Caco-2 (cell line): ENCODE measurements around the gene POU4F2. TPM values are rescaled to one million over a fixed set of nuclear protein-coding genes. Genes with fewer than 3 reads are reported as not detected.

ENCODE experiments used
- BruUV-seq: library from RNA; stranded (reverse); fragments of 400-500 nt; replicated peaks from 2 replicates; lab custom pipeline; 2021; lab: Mats Ljungman, UMichigan
- CTCF ChIA-PET: fragments of 300-600 bp; sonication (Branson Sonifier 250); formaldehyde crosslinking; loops from one replicate; lab custom pipeline; 2022; ENCODE audit warnings: antibody characterized with exemption; lab: Charles Lee
- POLR2A ChIA-PET: fragments of 300-600 bp; sonication (Branson Sonifier 250); formaldehyde crosslinking; loops from one replicate; lab custom pipeline; 2022; ENCODE audit warnings: antibody characterized with exemption; lab: Charles Lee
- DNase-seq, 2 experiments: peaks; one replicate each; pipeline versions ENCODE4 v3.0.0 to v3.0.0-alpha.2; 2020 to 2022
- H3K27me3 ChIP-seq: replicated peaks from 2 replicates; pipeline ENCODE4 v1.6.0; 2011; ENCODE audit warnings: low read length; ENCODE audit not compliant: control insufficient read depth, insufficient read depth
- H3K36me3 ChIP-seq: 2 replicates; pipeline ENCODE4 v1.5.1; 2011; ENCODE audit warnings: low read length; ENCODE audit not compliant: control insufficient read depth, insufficient read depth
- H3K4me1 ChIP-seq: fragments of 250-450 bp; sonication (Bioruptor Pico); 2 replicates; pipeline ENCODE4 v1.5.1; 2020; ENCODE audit warnings: mild to moderate bottlenecking
- H3K4me3 ChIP-seq: 2 replicates; pipeline ENCODE4 v1.5.1; 2011; ENCODE audit warnings: low read depth, mild to moderate bottlenecking, control low read depth, low read length
- H3K9me3 ChIP-seq: fragments of 250-450 bp; sonication (Bioruptor Pico); 2 replicates; pipeline ENCODE4 v1.5.1; 2020; ENCODE audit warnings: mild to moderate bottlenecking, moderate library complexity
- H3K27ac Mint-ChIP-seq: one replicate; pipeline ENCODE4 v1.8.0; 2022; ENCODE audit warnings: mixed read lengths; ENCODE audit not compliant: unreplicated experiment
- H3K27me3 Mint-ChIP-seq: one replicate; pipeline ENCODE4 v1.8.0; 2022; ENCODE audit warnings: mixed read lengths; ENCODE audit not compliant: insufficient read depth, unreplicated experiment
- H3K36me3 Mint-ChIP-seq: one replicate; pipeline ENCODE4 v1.8.0; 2022; ENCODE audit warnings: mild to moderate bottlenecking, mixed read lengths; ENCODE audit not compliant: insufficient read depth, unreplicated experiment
- H3K4me1 Mint-ChIP-seq: one replicate; pipeline ENCODE4 v1.8.0; 2022; ENCODE audit warnings: low read depth, mixed read lengths; ENCODE audit not compliant: unreplicated experiment
- H3K4me3 Mint-ChIP-seq: one replicate; pipeline ENCODE4 v1.8.0; 2022; ENCODE audit warnings: mild to moderate bottlenecking, moderate library complexity, mixed read lengths; ENCODE audit not compliant: unreplicated experiment
- H3K9me3 Mint-ChIP-seq: one replicate; pipeline ENCODE4 v1.8.0; 2022; ENCODE audit warnings: mixed read lengths; ENCODE audit not compliant: unreplicated experiment
- intact Hi-C: fragments of 100-400 bp; cut with micrococcal nuclease; formaldehyde crosslinking; loops from one replicate; pipeline ENCODE4 v1.10.0; 2022; ENCODE audit not compliant: unreplicated experiment
- total RNA-seq: library from RNA; stranded (reverse); gene quantifications from 2 replicates; pipeline ENCODE4 v1.2.3, GENCODE V29; 2022
- TF ChIP-seq, protein P1 (sequence below), 2 experiments: fragments of 200-600 bp in 1 of 2; IDR thresholded peaks; 1 replicate in 1 of 2; 2 replicates in 1 of 2; pipeline versions ENCODE4 v1.5.1 to v1.8.0; 2011 to 2022; ENCODE audit warnings: antibody characterized with exemption in 1 of 2, control low read depth in 1 of 2, inconsistent platforms in 1 of 2, low read depth in 1 of 2, low read length in 1 of 2, mild to moderate bottlenecking in 1 of 2, moderate library complexity in 1 of 2; ENCODE audit not compliant: insufficient read depth in 1 of 2, severe bottlenecking in 1 of 2, unreplicated experiment in 1 of 2

The POU4F2 gene
- total RNA-seq, 1 experiment from 2014 or later: not detected

DNA sequence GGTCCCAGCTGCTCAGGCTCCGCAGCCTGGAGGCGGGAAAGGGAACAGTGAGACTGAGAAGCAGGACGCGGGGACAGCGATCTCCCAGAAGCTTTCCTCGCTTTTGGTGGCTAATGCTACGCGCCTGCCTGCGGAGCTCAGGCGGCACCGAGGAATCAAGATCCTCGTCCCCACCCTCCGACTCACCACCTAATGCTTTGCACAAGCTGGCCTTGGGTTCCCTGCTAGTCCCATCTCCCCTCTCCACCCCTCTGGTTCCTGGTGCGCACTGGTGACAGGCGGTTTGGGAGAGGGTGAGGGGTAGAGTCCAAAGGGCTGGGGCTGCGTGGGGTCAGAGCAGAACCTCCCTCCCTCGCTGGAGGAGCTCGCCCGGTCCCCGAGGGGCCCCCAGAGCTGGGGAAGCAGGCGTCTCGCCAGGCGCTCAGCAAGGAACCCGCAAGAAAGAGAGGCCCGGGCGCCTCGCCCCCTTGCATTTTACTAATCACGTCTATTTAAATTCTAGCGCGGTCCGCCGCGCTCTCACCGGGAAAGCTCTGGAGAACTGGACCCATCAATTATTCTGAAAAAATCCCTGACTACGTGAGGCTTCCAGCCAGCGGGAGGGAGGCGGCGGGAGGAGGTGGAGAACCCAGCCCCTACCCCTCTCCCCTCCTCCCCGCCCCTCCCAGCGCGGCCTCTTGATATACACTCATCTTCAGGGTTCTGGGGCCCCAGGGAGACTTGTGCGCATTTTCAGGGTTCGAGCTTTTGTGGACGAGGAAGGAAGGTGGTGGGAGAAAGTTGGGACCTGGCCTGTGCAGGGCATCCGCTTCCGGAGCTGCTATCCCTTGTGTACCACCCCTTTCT, 9.1 kb downstream of the POU4F2 start:
- no peaks in the 10 kb centered on the region for H3K4me1 ChIP-seq
- intact Hi-C loops: no loop called here
- H3K27me3 ChIP-seq: no peaks in the 10 kb centered on the region
- no peaks in the 10 kb centered on the region for H3K36me3 ChIP-seq
- DNase-seq: no peak
- H3K9me3 Mint-ChIP-seq: no peaks in the 10 kb centered on the region
- no peaks in the 10 kb centered on the region for H3K9me3 ChIP-seq
- H3K4me3 ChIP-seq: no peak overlapping the region
- H3K27ac Mint-ChIP-seq: no peak overlapping the region
- no peaks in the 10 kb centered on the region for H3K4me1 Mint-ChIP-seq
- BruUV-seq: no TSS peak
- no peaks in the 10 kb centered on the region for H3K36me3 Mint-ChIP-seq
- no peak overlapping the region for H3K4me3 Mint-ChIP-seq
- peaks cover 21% of the 10 kb centered on the region for H3K27me3 Mint-ChIP-seq
- TF ChIP-seq, protein P1, sequence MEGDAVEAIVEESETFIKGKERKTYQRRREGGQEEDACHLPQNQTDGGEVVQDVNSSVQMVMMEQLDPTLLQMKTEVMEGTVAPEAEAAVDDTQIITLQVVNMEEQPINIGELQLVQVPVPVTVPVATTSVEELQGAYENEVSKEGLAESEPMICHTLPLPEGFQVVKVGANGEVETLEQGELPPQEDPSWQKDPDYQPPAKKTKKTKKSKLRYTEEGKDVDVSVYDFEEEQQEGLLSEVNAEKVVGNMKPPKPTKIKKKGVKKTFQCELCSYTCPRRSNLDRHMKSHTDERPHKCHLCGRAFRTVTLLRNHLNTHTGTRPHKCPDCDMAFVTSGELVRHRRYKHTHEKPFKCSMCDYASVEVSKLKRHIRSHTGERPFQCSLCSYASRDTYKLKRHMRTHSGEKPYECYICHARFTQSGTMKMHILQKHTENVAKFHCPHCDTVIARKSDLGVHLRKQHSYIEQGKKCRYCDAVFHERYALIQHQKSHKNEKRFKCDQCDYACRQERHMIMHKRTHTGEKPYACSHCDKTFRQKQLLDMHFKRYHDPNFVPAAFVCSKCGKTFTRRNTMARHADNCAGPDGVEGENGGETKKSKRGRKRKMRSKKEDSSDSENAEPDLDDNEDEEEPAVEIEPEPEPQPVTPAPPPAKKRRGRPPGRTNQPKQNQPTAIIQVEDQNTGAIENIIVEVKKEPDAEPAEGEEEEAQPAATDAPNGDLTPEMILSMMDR (IDR thresholded peaks at IDR 0.05; ENCODE audit: insufficient read depth in 1 of 2, low read depth in 1 of 2, low read length in 1 of 2, severe bottlenecking in 1 of 2, unreplicated experiment in 1 of 2): no peak
- ChIA-PET CTCF (no interaction called here), POLR2A (no interaction called here)

DNA sequence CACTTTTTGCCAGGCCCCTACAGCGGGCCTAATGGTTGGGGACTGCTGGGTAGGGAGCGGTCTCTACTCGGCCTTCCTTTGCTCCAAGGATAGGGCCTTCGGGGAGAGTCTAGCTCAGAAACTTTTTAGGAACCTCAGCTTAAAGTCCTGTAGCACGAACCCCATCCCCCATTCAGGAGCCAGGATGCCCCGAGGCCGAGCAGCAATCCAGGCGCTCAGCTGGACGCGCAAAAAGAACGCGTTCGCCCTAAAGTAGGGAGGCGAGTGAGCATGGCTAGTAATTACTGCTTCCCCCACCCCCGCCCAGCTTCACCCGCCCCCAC, 9.7 kb downstream of the POU4F2 start:
- Mint-ChIP-seq H3K9me3 (no peaks in the 10 kb centered on the region), H3K27me3 (peaks cover 21% of the 10 kb centered on the region), H3K4me3 (no peak overlapping the region), H3K36me3 (no peaks in the 10 kb centered on the region), H3K27ac (no peak overlapping the region), H3K4me1 (no peaks in the 10 kb centered on the region)
- H3K27me3 ChIP-seq: no peaks in the 10 kb centered on the region
- no peak for DNase-seq
- H3K36me3 ChIP-seq: no peaks in the 10 kb centered on the region
- intact Hi-C loops: no loop called here
- ChIA-PET POLR2A (no interaction called here), CTCF (no interaction called here)
- H3K4me1 ChIP-seq: no peaks in the 10 kb centered on the region
- H3K9me3 ChIP-seq: no peaks in the 10 kb centered on the region
- H3K4me3 ChIP-seq: no peak overlapping the region
- TF ChIP-seq, protein P1 (IDR thresholded peaks at IDR 0.05; ENCODE audit: insufficient read depth in 1 of 2, low read depth in 1 of 2, low read length in 1 of 2, severe bottlenecking in 1 of 2, unreplicated experiment in 1 of 2): no peak
- no TSS peak for BruUV-seq

GRCh38 chr4:146649232-146649631, 10.5 kb downstream of the POU4F2 start:
- Histone ChIP-seq H3K4me3 (no peak overlapping the region), H3K4me1 (no peaks in the 10 kb centered on the region), H3K36me3 (no peaks in the 10 kb centered on the region), H3K27me3 (no peaks in the 10 kb centered on the region), H3K9me3 (no peaks in the 10 kb centered on the region)
- DNase-seq: no peak
- POLR2A ChIA-PET: no interaction called here
- Mint-ChIP-seq H3K9me3 (no peaks in the 10 kb centered on the region), H3K4me3 (no peak overlapping the region), H3K36me3 (no peaks in the 10 kb centered on the region), H3K27me3 (peaks cover 21% of the 10 kb centered on the region), H3K4me1 (no peaks in the 10 kb centered on the region), H3K27ac (no peak overlapping the region)
- TF ChIP-seq, protein P1 (IDR thresholded peaks at IDR 0.05; ENCODE audit: insufficient read depth in 1 of 2, low read depth in 1 of 2, low read length in 1 of 2, severe bottlenecking in 1 of 2, unreplicated experiment in 1 of 2): no peak
- intact Hi-C loops: no loop called here
- CTCF ChIA-PET: no interaction called here
- no TSS peak for BruUV-seq
